ENCODE results near the gene TNKS2.
A peak's percentile ranks its signal among the peaks of the same experiment; 100 is the strongest.

Gene TNKS2

DNA sequence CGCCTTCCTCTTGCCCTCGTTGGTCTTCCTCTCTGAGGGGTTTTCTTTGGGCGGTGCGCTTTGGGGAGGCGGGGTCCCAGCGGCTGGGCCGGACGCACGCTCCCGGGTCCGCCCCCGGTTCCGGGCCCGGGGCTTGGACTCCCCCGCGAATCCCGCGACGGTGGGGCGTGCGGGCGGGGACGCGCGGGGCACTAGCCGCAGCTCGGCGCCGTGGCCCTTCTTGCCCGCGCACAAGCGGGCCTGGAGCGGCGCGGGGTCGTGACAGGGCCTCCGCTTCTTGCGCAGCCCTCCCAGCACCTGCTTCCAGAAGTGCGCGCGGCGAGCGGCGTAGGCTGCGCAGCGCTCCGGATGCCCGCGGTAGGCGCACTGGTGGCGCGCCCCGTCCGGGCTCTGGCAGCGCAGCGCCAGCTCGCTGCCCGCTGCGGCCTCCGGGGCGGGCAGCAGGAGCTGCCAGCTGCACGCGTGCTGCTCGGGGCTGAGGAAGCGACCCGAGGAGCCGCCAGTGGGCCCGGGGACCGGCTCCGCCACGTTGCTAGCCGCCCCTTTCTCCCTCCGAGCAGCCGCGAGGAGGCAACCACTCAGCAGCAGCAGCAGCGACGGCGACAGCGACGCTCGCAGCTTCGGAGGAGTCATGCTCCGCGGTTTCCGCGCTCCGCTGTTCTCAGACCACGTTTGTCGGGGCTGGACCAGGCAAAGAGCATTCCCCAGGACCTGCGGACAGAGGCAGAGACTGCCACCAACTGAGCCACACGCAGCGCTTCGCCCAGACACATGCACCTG lies 110.3 kb downstream of the TNKS2 start:
- peak; percentile 70 to 74 for DNase-seq (ENCODE audit: low read depth in 2 of 2)
- H3K4me3 ChIP-seq (replicated peaks in 1 of 2; ENCODE audit: low read depth in 2 of 2, low read length in 2 of 2), result peak overlapping the region; percentile 60 to 67
- TF ChIP-seq, protein P1, sequence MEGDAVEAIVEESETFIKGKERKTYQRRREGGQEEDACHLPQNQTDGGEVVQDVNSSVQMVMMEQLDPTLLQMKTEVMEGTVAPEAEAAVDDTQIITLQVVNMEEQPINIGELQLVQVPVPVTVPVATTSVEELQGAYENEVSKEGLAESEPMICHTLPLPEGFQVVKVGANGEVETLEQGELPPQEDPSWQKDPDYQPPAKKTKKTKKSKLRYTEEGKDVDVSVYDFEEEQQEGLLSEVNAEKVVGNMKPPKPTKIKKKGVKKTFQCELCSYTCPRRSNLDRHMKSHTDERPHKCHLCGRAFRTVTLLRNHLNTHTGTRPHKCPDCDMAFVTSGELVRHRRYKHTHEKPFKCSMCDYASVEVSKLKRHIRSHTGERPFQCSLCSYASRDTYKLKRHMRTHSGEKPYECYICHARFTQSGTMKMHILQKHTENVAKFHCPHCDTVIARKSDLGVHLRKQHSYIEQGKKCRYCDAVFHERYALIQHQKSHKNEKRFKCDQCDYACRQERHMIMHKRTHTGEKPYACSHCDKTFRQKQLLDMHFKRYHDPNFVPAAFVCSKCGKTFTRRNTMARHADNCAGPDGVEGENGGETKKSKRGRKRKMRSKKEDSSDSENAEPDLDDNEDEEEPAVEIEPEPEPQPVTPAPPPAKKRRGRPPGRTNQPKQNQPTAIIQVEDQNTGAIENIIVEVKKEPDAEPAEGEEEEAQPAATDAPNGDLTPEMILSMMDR (IDR thresholded peaks at IDR 0.05; ENCODE audit: low read depth, low read length), result peak; percentile 27

DNA sequence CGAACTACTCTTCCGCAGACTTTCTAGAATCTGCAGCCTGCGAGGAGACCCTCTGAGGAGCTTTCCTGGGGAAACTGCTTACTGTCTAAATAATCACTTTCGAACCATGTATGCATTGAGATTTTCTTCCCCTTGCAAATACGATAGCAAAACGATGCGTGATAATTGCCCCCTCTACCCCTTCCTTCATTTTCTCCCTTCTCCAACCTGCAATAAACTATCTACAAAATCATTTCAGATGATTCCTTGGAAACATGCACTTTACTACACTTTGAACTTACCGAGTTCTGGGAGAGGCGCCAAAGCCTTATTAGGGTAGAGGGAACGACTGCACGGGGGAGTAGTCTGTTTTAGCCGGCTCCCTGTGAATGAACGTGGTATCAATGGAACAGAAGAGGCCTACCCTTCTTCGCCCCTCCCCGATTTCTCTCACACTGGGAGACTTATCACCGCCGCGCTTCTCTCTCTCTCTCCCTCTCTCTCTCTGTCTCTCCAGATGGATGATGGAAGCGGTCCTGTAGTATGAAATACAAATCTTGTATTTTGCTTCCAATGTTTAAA lies 111.0 kb downstream of the TNKS2 start, which contains the start of gene FGFBP3:
FGFBP3 (minus strand) TSS at position 370 of the 561 bp plus-strand sequence. CDS start 517 bp downstream, outside the sequence.
- H3K4me3 ChIP-seq (replicated peaks in 1 of 2; ENCODE audit: low read depth in 2 of 2, low read length in 2 of 2), result peak within 1 kb of the TSS; percentile 60 to 67
- peak; percentile 43 to 44 for DNase-seq (ENCODE audit: low read depth in 2 of 2)
- TF ChIP-seq, protein P1 (IDR thresholded peaks at IDR 0.05; ENCODE audit: low read depth, low read length), result no peak

DNA sequence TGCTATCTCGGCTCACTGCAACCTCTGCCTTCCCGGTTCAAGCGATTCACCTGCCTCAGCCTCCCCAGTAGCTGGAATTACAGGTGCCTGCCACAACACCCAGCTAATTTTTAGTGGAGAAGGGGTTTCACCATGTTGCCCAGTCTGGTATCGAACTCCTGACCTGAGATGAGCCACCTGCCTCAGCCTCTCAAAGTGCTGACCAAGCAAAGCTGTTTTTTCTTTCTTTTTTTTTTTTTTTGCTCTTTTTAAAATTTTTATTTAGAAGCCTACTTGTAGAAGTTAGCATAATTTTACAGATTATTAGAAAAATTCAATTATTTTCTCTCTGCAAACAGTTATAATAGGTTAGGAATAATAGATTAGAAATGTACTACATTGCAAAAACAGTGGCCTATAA lies 112.2 kb downstream of the TNKS2 start:
- no peak for DNase-seq (ENCODE audit: low read depth in 2 of 2)
- no peak overlapping the region for H3K4me3 ChIP-seq (replicated peaks in 1 of 2; ENCODE audit: low read depth in 2 of 2, low read length in 2 of 2)
- TF ChIP-seq, protein P1 (IDR thresholded peaks at IDR 0.05; ENCODE audit: low read depth, low read length), result no peak
